Measurements from ENCODE around the gene ADIPOR2. TPM values are rescaled to one million over a fixed set of nuclear protein-coding genes. Genes with fewer than 3 reads are reported as not detected.

Gene ADIPOR2
- total and polyA plus RNA-seq, 5 donors = 28.1 to 52.0 (median 42.6) TPM

GRCh38 chr12:1805441-1806081 lies 114.7 kb downstream of the ADIPOR2 start:
- Histone ChIP-seq H3K9me3 (ENCODE audit: control insufficient read depth, low read length) (no peaks in the 10 kb centered on the region), H3K4me3 (ENCODE audit: low read length) (no peak overlapping the region), H3K27ac (ENCODE audit: low read length) (peak overlapping the region; percentile 10), H3K4me1 (ENCODE audit: control insufficient read depth, insufficient read depth, low read length) (no peaks in the 10 kb centered on the region), H3K27me3 (ENCODE audit: control insufficient read depth, insufficient read depth) (no peaks in the 10 kb centered on the region)
- ATAC-seq (peak; percentile 30 to 49), DNase-seq (peak in 2 of 3 donors; percentile 74 to 79)
- intact Hi-C loops (cut with DNase I) = loop anchor here in 1 of 4 donors (5.0 kb wide), 1 partner anchor 132 kb away; no protein-coding TSS in a partner anchor
- WGBS = 79% methylated on average over 16 of the region's 16 CpGs

GRCh38 chr12:1806301-1807086 lies 115.6 kb downstream of the ADIPOR2 start:
- no peaks in the 10 kb centered on the region for H3K27me3 ChIP-seq (ENCODE audit: control insufficient read depth, insufficient read depth)
- H3K4me3 ChIP-seq (ENCODE audit: low read length) = no peak overlapping the region
- peak in 1 of 2 donors; percentile 20 for ATAC-seq
- WGBS = 61% methylated on average over 7 of the region's 7 CpGs
- H3K4me1 ChIP-seq (ENCODE audit: control insufficient read depth, insufficient read depth, low read length) = no peaks in the 10 kb centered on the region
- H3K27ac ChIP-seq (ENCODE audit: low read length) = no peak overlapping the region
- intact Hi-C loops (cut with DNase I) = loop anchor here in 1 of 4 donors (5.0 kb wide), 1 partner anchor 131 kb away; no protein-coding TSS in a partner anchor
- DNase-seq = peak in 2 of 3 donors; percentile 50 to 76
- H3K9me3 ChIP-seq (ENCODE audit: control insufficient read depth, low read length) = no peaks in the 10 kb centered on the region

GRCh38 chr12:1807087-1807860 lies 116.4 kb downstream of the ADIPOR2 start:
- intact Hi-C loops (cut with DNase I) = loop anchor here in 1 of 4 donors (5.0 kb wide), 1 partner anchor 130 kb away; no protein-coding TSS in a partner anchor
- Histone ChIP-seq H3K9me3 (ENCODE audit: control insufficient read depth, low read length) (no peaks in the 10 kb centered on the region), H3K27me3 (ENCODE audit: control insufficient read depth, insufficient read depth) (no peaks in the 10 kb centered on the region), H3K4me3 (ENCODE audit: low read length) (no peak overlapping the region), H3K27ac (ENCODE audit: low read length) (no peak overlapping the region), H3K4me1 (ENCODE audit: control insufficient read depth, insufficient read depth, low read length) (no peaks in the 10 kb centered on the region)
- WGBS = 86% methylated on average over 15 of the region's 15 CpGs
- DNase-seq (peak in 2 of 3 donors; percentile 15 to 23), ATAC-seq (no peak)

GRCh38 chr12:1808036-1808797 lies 117.3 kb downstream of the ADIPOR2 start:
- WGBS = 88% methylated on average over 19 of the region's 19 CpGs
- H3K4me1 ChIP-seq (ENCODE audit: control insufficient read depth, insufficient read depth, low read length) = no peaks in the 10 kb centered on the region
- no peak overlapping the region for H3K27ac ChIP-seq (ENCODE audit: low read length)
- DNase-seq (peak in 1 of 3 donors; percentile 34), ATAC-seq (no peak)
- H3K9me3 ChIP-seq (ENCODE audit: control insufficient read depth, low read length) = no peaks in the 10 kb centered on the region
- no peak overlapping the region for H3K4me3 ChIP-seq (ENCODE audit: low read length)
- intact Hi-C loops (cut with DNase I) = loop anchor here in 1 of 4 donors (5.0 kb wide), 1 partner anchor 129 kb away; no protein-coding TSS in a partner anchor
- no peaks in the 10 kb centered on the region for H3K27me3 ChIP-seq (ENCODE audit: control insufficient read depth, insufficient read depth)

GRCh38 chr12:1808798-1809480 lies 118.1 kb downstream of the ADIPOR2 start:
- Histone ChIP-seq H3K4me1 (ENCODE audit: control insufficient read depth, insufficient read depth, low read length) (no peaks in the 10 kb centered on the region), H3K9me3 (ENCODE audit: control insufficient read depth, low read length) (no peaks in the 10 kb centered on the region), H3K27me3 (ENCODE audit: control insufficient read depth, insufficient read depth) (no peaks in the 10 kb centered on the region), H3K4me3 (ENCODE audit: low read length) (no peak overlapping the region), H3K27ac (ENCODE audit: low read length) (no peak overlapping the region)
- WGBS = 88% methylated on average over 22 of the region's 22 CpGs
- DNase-seq (peak in 2 of 3 donors; percentile 4 to 25), ATAC-seq (no peak)
- intact Hi-C loops (cut with DNase I) = loop anchor here in 1 of 4 donors (5.0 kb wide), 1 partner anchor 128 kb away; no protein-coding TSS in a partner anchor

- no peak overlapping the region for H3K4me3 ChIP-seq (ENCODE audit: low read length)
- peak in 1 of 3 donors; percentile 18 for DNase-seq
- intact Hi-C loops (cut with DNase I) = loop anchor here in 1 of 4 donors (5.0 kb wide), 1 partner anchor 128 kb away; no protein-coding TSS in a partner anchor
- H3K4me1 ChIP-seq (ENCODE audit: control insufficient read depth, insufficient read depth, low read length) = no peaks in the 10 kb centered on the region
- 89% methylated on average over 13 of the region's 13 CpGs for WGBS
- no peak overlapping the region for H3K27ac ChIP-seq (ENCODE audit: low read length)
- ATAC-seq = no peak
- no peaks in the 10 kb centered on the region for H3K9me3 ChIP-seq (ENCODE audit: control insufficient read depth, low read length)
- H3K27me3 ChIP-seq (ENCODE audit: control insufficient read depth, insufficient read depth) = no peaks in the 10 kb centered on the region
Observed at GRCh38 chr12:1809591-1810190, 118.8 kb downstream of the ADIPOR2 start.

GRCh38 chr12:1810201-1810930 lies 119.5 kb downstream of the ADIPOR2 start:
- Histone ChIP-seq H3K27me3 (ENCODE audit: control insufficient read depth, insufficient read depth) (no peaks in the 10 kb centered on the region), H3K9me3 (ENCODE audit: control insufficient read depth, low read length) (no peaks in the 10 kb centered on the region)

GRCh38 chr12:1810931-1811280 lies 120.0 kb downstream of the ADIPOR2 start:
- no peak overlapping the region for H3K27ac ChIP-seq (ENCODE audit: low read length)
- intact Hi-C loops (cut with DNase I) = no loop called here
- no peaks in the 10 kb centered on the region for H3K27me3 ChIP-seq (ENCODE audit: control insufficient read depth, insufficient read depth)
- DNase-seq (no peak), ATAC-seq (no peak)
- no peaks in the 10 kb centered on the region for H3K9me3 ChIP-seq (ENCODE audit: control insufficient read depth, low read length)
- no peak overlapping the region for H3K4me3 ChIP-seq (ENCODE audit: low read length)
- no peaks in the 10 kb centered on the region for H3K4me1 ChIP-seq (ENCODE audit: control insufficient read depth, insufficient read depth, low read length)
- 88% methylated on average over 10 of the region's 10 CpGs for WGBS

More at GRCh38 chr12:1810201-1810930, 119.5 kb downstream of the ADIPOR2 start:
- Histone ChIP-seq H3K4me1 (ENCODE audit: control insufficient read depth, insufficient read depth, low read length) (no peaks in the 10 kb centered on the region), H3K4me3 (ENCODE audit: low read length) (no peak overlapping the region), H3K27ac (ENCODE audit: low read length) (no peak overlapping the region)
- 85% methylated on average over 21 of the region's 21 CpGs for WGBS
- ATAC-seq (no peak), DNase-seq (peak in 1 of 3 donors; percentile 44)
- intact Hi-C loops (cut with DNase I) = no loop called here

GRCh38 chr12:1811281-1811947 lies 120.5 kb downstream of the ADIPOR2 start:
- ATAC-seq = peak in 1 of 2 donors; percentile 13
- no peaks in the 10 kb centered on the region for H3K9me3 ChIP-seq (ENCODE audit: control insufficient read depth, low read length)
- no peaks in the 10 kb centered on the region for H3K27me3 ChIP-seq (ENCODE audit: control insufficient read depth, insufficient read depth)
- H3K27ac ChIP-seq (ENCODE audit: low read length) = no peak overlapping the region
- 74% methylated on average over 27 of the region's 27 CpGs for WGBS
- no peaks in the 10 kb centered on the region for H3K4me1 ChIP-seq (ENCODE audit: control insufficient read depth, insufficient read depth, low read length)
- peak in 2 of 3 donors; percentile 46 to 49 for DNase-seq
- intact Hi-C loops (cut with DNase I) = no loop called here
- no peak overlapping the region for H3K4me3 ChIP-seq (ENCODE audit: low read length)
